CD14-positive monocyte (primary cell): ENCODE data around the gene SUCO. TPM values are rescaled to one million over a fixed set of nuclear protein-coding genes. Genes with fewer than 3 reads are reported as not detected.

Experiments used
- DNase-seq, 3 donors: peaks; one replicate each; pipeline ENCODE4 v3.0.0-alpha.2; 2011 to 2022
- H2AFZ ChIP-seq: 2 replicates; pipeline ENCODE4 v1.6.0; 2012; ENCODE audit warnings: mild to moderate bottlenecking, low read depth, low read length, inconsistent platforms; ENCODE audit not compliant: insufficient read depth, poor library complexity, severe bottlenecking
- H3K27ac ChIP-seq, 2 donors: 1 replicate in 1 of 2; 2 replicates in 1 of 2; pipeline ENCODE4 v1.5.1; 2012 to 2013; ENCODE audit warnings: low read length in 2 of 2, control low read depth in 1 of 2, inconsistent platforms in 1 of 2, low read depth in 1 of 2, mild to moderate bottlenecking in 1 of 2
- H3K27me3 ChIP-seq, 2 donors: one replicate each; pipeline versions ENCODE4 v1.6.0 to v1.6.1; 2011 to 2013; ENCODE audit warnings: low read length in 2 of 2; ENCODE audit not compliant: control insufficient read depth in 2 of 2, insufficient read depth in 2 of 2
- H3K36me3 ChIP-seq, 2 donors: replicated peaks in 1 of 2; 1 replicate in 1 of 2; 2 replicates in 1 of 2; pipeline versions ENCODE4 v1.5.1 to v1.6.1; 2012 to 2013; ENCODE audit warnings: low read length in 2 of 2, control low read depth in 1 of 2, inconsistent platforms in 1 of 2, mild to moderate bottlenecking in 1 of 2; ENCODE audit not compliant: insufficient read depth in 2 of 2, control insufficient read depth in 1 of 2
- H3K4me1 ChIP-seq, 2 donors: 1 replicate in 1 of 2; 2 replicates in 1 of 2; pipeline versions ENCODE4 v1.5.1 to v1.6.1; 2012 to 2013; ENCODE audit warnings: low read length in 2 of 2, control low read depth in 1 of 2, inconsistent platforms in 1 of 2, mild to moderate bottlenecking in 1 of 2, moderate library complexity in 1 of 2; ENCODE audit not compliant: insufficient read depth in 2 of 2, control insufficient read depth in 1 of 2
- H3K4me2 ChIP-seq: replicated peaks from 2 replicates; pipeline ENCODE3; 2012; ENCODE audit warnings: low read length, moderate library complexity, mild to moderate bottlenecking; ENCODE audit not compliant: poor library complexity, severe bottlenecking; ENCODE audit errors: extremely low read depth
- H3K4me3 ChIP-seq, 3 experiments: fragments of 200-600 bp in 1 of 3; sonication (generic) in 1 of 3; replicated peaks in 1 of 3; 1 replicate in 2 of 3; 2 replicates in 1 of 3; pipeline ENCODE4 v1.5.1; 2011 to 2013; ENCODE audit warnings: low read length in 3 of 3, mild to moderate bottlenecking in 3 of 3, control low read depth in 2 of 3, low read depth in 2 of 3, inconsistent platforms in 1 of 3, moderate library complexity in 1 of 3
- H3K79me2 ChIP-seq: 2 replicates; pipeline ENCODE4 v1.6.0; 2012; ENCODE audit warnings: mild to moderate bottlenecking, control low read depth, inconsistent platforms, low read length, moderate library complexity; ENCODE audit not compliant: insufficient read depth
- H3K9ac ChIP-seq: 2 replicates; pipeline ENCODE4 v1.6.0; 2017; ENCODE audit warnings: low read length, mild to moderate bottlenecking; ENCODE audit not compliant: insufficient read depth, poor library complexity, severe bottlenecking
- H3K9me3 ChIP-seq, 2 donors: replicated peaks in 1 of 2; 1 replicate in 1 of 2; 2 replicates in 1 of 2; pipeline versions ENCODE4 v1.5.1 to v1.6.1; 2012 to 2013; ENCODE audit warnings: low read length in 2 of 2, control low read depth in 1 of 2; ENCODE audit not compliant: control insufficient read depth in 1 of 2, insufficient read depth in 1 of 2
- H4K20me1 ChIP-seq: 2 replicates; pipeline ENCODE4 v1.6.0; 2012; ENCODE audit warnings: mild to moderate bottlenecking, low read length, control low read depth, moderate library complexity; ENCODE audit not compliant: insufficient read depth
- H3K27ac Mint-ChIP-seq, 7 donors: one replicate each; pipeline ENCODE4 v1.8.0; 2020; ENCODE audit warnings: mild to moderate bottlenecking in 7 of 7, mixed read lengths in 7 of 7, moderate library complexity in 6 of 7, inconsistent platforms in 2 of 7
- H3K27me3 Mint-ChIP-seq, 3 donors: one replicate each; pipeline ENCODE4 v1.8.0; 2021 to 2022; ENCODE audit warnings: low read depth in 3 of 3, mild to moderate bottlenecking in 3 of 3, mixed read lengths in 3 of 3, moderate library complexity in 3 of 3, inconsistent platforms in 1 of 3
- H3K36me3 Mint-ChIP-seq, 2 donors: one replicate each; pipeline ENCODE4 v1.8.0; 2020; ENCODE audit warnings: mixed read lengths in 2 of 2, inconsistent platforms in 1 of 2, mild to moderate bottlenecking in 1 of 2
- H3K4me1 Mint-ChIP-seq: one replicate; pipeline ENCODE4 v1.8.0; 2020; ENCODE audit warnings: mild to moderate bottlenecking, mixed read lengths
- H3K4me3 Mint-ChIP-seq, 2 donors: one replicate each; pipeline ENCODE4 v1.8.0; 2020; ENCODE audit warnings: mild to moderate bottlenecking in 2 of 2, mixed read lengths in 2 of 2, moderate library complexity in 1 of 2
- H3K9me3 Mint-ChIP-seq, 7 donors: one replicate each; pipeline ENCODE4 v1.8.0; 2020 to 2022; ENCODE audit warnings: mixed read lengths in 7 of 7, mild to moderate bottlenecking in 6 of 7, moderate library complexity in 6 of 7, inconsistent platforms in 2 of 7
- CTCF ChIP-seq: fragments of 200-600 bp; IDR thresholded peaks from one replicate; pipeline ENCODE4 v1.8.0; 2022; ENCODE audit warnings: antibody characterized with exemption, mild to moderate bottlenecking
- WGBS: methylation state at CpG from one replicate; pipeline ENCODE4 v1.1.5; 2013; ENCODE audit warnings: missing lambda C conversion rate; ENCODE audit not compliant: insufficient coverage; 5-methylcytosine and 5-hydroxymethylcytosine counted together
- intact Hi-C, 2 donors: fragments of 100-400 bp; cut with micrococcal nuclease; formaldehyde crosslinking; loops; one replicate each; pipeline versions ENCODE4 v1.15.0 to v1.15.1; 2023
- polyA plus RNA-seq, 3 donors: library from polyadenylated mRNA; depleted of rRNA in 1 of 3; unstranded in 2 of 3; stranded (reverse) in 1 of 3; fragments of 300-500 nt in 2 of 3; fragments of >200 nt in 1 of 3; fragmentation: Illumina TruSeq in 2 of 3; gene quantifications; 1 replicate in 2 of 3; 2 replicates in 1 of 3; pipeline ENCODE4 v1.2.3, GENCODE V29; 2012 to 2021

SUCO gene
- polyA plus RNA-seq, 3 donors, result 6.8 to 8.5 (median 6.8) TPM

- H3K9ac ChIP-seq, result no peak overlapping the region
- TF ChIP-seq CTCF, result no peak
- Mint-ChIP-seq H3K4me3 (no peak overlapping the region), H3K27me3 (peaks cover 0 to 1% (median 0%) of the 10 kb centered on the region in 3 donors), H3K36me3 (no peaks in the 10 kb centered on the region), H3K27ac (no peak overlapping the region), H3K4me1 (peaks cover 43% of the 10 kb centered on the region), H3K9me3 (peaks cover 0 to 2% (median 0%) of the 10 kb centered on the region in 7 donors)
- no peaks in the 10 kb centered on the region for H3K36me3 ChIP-seq
- H4K20me1 ChIP-seq, result no peaks in the 10 kb centered on the region
- no peaks in the 10 kb centered on the region for H3K79me2 ChIP-seq
- intact Hi-C loops, result no loop called here
- H3K4me3 ChIP-seq, result no peak overlapping the region
- DNase-seq, result no peak
- H3K4me2 ChIP-seq, result no peak overlapping the region
- no peaks in the 10 kb centered on the region for H3K27me3 ChIP-seq
- no peak overlapping the region for H3K27ac ChIP-seq
- H2AFZ ChIP-seq, result no peak overlapping the region
- no CpG with 5 or more reads among the region's 3 CpGs for WGBS
- no peaks in the 10 kb centered on the region for H3K9me3 ChIP-seq
- peaks cover 26 to 40% of the 10 kb centered on the region in 2 donors for H3K4me1 ChIP-seq
Measured at GRCh38 chr1:172626845-172627244, 93.9 kb downstream of the SUCO start.

GRCh38 chr1:172627702-172628101 is 94.8 kb downstream of the SUCO start:
- H3K27me3 ChIP-seq, result no peaks in the 10 kb centered on the region
- no peak for DNase-seq
- H3K4me3 Mint-ChIP-seq, result no peak overlapping the region
- peaks cover 0 to 1% (median 0%) of the 10 kb centered on the region in 3 donors for H3K27me3 Mint-ChIP-seq
- H3K9me3 ChIP-seq, result no peaks in the 10 kb centered on the region
- no peak overlapping the region for H3K4me2 ChIP-seq
- no peak for TF ChIP-seq CTCF
- intact Hi-C loops, result no loop called here
- no peak overlapping the region for H3K27ac ChIP-seq
- H3K36me3 Mint-ChIP-seq, result no peaks in the 10 kb centered on the region
- H3K79me2 ChIP-seq, result no peaks in the 10 kb centered on the region
- H2AFZ ChIP-seq, result no peak overlapping the region
- no peaks in the 10 kb centered on the region for H4K20me1 ChIP-seq
- no peak overlapping the region for H3K27ac Mint-ChIP-seq
- no peak overlapping the region for H3K4me3 ChIP-seq
- WGBS, result 100% methylated on average over 1 of the region's 3 CpGs
- H3K36me3 ChIP-seq, result no peaks in the 10 kb centered on the region
- peaks cover 35% of the 10 kb centered on the region for H3K4me1 Mint-ChIP-seq
- peaks cover 26 to 31% of the 10 kb centered on the region in 2 donors for H3K4me1 ChIP-seq
- H3K9me3 Mint-ChIP-seq, result peaks cover 0 to 2% (median 0%) of the 10 kb centered on the region in 7 donors
- no peak overlapping the region for H3K9ac ChIP-seq
